ENCODE data around the gene DCLRE1A. TPM values are rescaled to one million over a fixed set of nuclear protein-coding genes. Genes with fewer than 3 reads are reported as not detected.
"Not testable (repeated sequence)": the region's sequence is repeated elsewhere in the genome, so short reads cannot be mapped to it uniquely, and the experiment has no call there.

The DCLRE1A gene
- total RNA-seq, 1 donor from 2014 or later = 0.21 TPM

GRCh38 chr10:113849140-113849803 lies 4.6 kb downstream of the DCLRE1A start:
- no peaks in the 10 kb centered on the region for H3K9me3 ChIP-seq
- H3K27ac ChIP-seq = no peak overlapping the region
- peaks cover 0 to 5% of the 10 kb centered on the region in 2 donors for H3K4me1 ChIP-seq
- intact Hi-C loops (cut with DNase I) = no loop called here
- H3K36me3 ChIP-seq = peaks cover 0 to 3% of the 10 kb centered on the region in 2 donors
- DNase-seq (ENCODE audit: low spot score in 2 of 2) = no peak
- H3K27me3 ChIP-seq = no peaks in the 10 kb centered on the region
- H3K4me3 ChIP-seq = no peak overlapping the region
- TF ChIP-seq CTCF (IDR thresholded peaks at IDR 0.05) = no peak

- intact Hi-C loops (cut with DNase I) = no loop called here
- DNase-seq (ENCODE audit: low spot score in 2 of 2) = no peak
- Histone ChIP-seq H3K27me3 (no peaks in the 10 kb centered on the region), H3K4me3 (no peak overlapping the region), H3K36me3 (peaks cover 0 to 9% of the 10 kb centered on the region in 2 donors), H3K9me3 (no peaks in the 10 kb centered on the region), H3K27ac (no peak overlapping the region), H3K4me1 (no peaks in the 10 kb centered on the region)
- no peak for TF ChIP-seq CTCF (IDR thresholded peaks at IDR 0.05)
These were observed 7.8 kb downstream of the DCLRE1A start for GRCh38 chr10:113846036-113846435.

GRCh38 chr10:113843972-113844485 lies 9.9 kb downstream of the DCLRE1A start:
- no peak overlapping the region for H3K27ac ChIP-seq
- H3K4me3 ChIP-seq = no peak overlapping the region
- H3K9me3 ChIP-seq = no peaks in the 10 kb centered on the region
- H3K36me3 ChIP-seq = peaks cover 4 to 9% of the 10 kb centered on the region in 2 donors
- intact Hi-C loops (cut with DNase I) = no loop called here
- TF ChIP-seq CTCF (IDR thresholded peaks at IDR 0.05) = no peak
- no peak for DNase-seq (ENCODE audit: low spot score in 2 of 2)
- no peaks in the 10 kb centered on the region for H3K27me3 ChIP-seq
- H3K4me1 ChIP-seq = no peaks in the 10 kb centered on the region

GRCh38 chr10:113842171-113842570 lies 11.7 kb downstream of the DCLRE1A start:
- peaks cover 4 to 9% of the 10 kb centered on the region in 2 donors for H3K36me3 ChIP-seq
- TF ChIP-seq CTCF (IDR thresholded peaks at IDR 0.05) = no peak
- H3K9me3 ChIP-seq = no peaks in the 10 kb centered on the region
- no peaks in the 10 kb centered on the region for H3K27me3 ChIP-seq
- H3K4me1 ChIP-seq = no peaks in the 10 kb centered on the region
- intact Hi-C loops (cut with DNase I) = no loop called here
- no peak overlapping the region for H3K27ac ChIP-seq
- no peak overlapping the region for H3K4me3 ChIP-seq
- DNase-seq (ENCODE audit: low spot score in 2 of 2) = no peak

- H3K4me3 ChIP-seq; H3K27me3 ChIP-seq; H3K4me1 ChIP-seq; H3K27ac ChIP-seq; H3K36me3 ChIP-seq; intact Hi-C loops (cut with DNase I); H3K9me3 ChIP-seq; DNase-seq (ENCODE audit: low spot score in 2 of 2): not testable (repeated sequence)
These were observed 25.3 kb downstream of the DCLRE1A start for GRCh38 chr10:113828567-113828966.

- Histone ChIP-seq H3K4me3 (no peak overlapping the region), H3K27ac (no peak overlapping the region), H3K4me1 (no peaks in the 10 kb centered on the region), H3K36me3 (no peaks in the 10 kb centered on the region), H3K27me3 (no peaks in the 10 kb centered on the region), H3K9me3 (no peaks in the 10 kb centered on the region)
- no peak for TF ChIP-seq CTCF (IDR thresholded peaks at IDR 0.05)
- DNase-seq (ENCODE audit: low spot score in 2 of 2) = no peak
- intact Hi-C loops (cut with DNase I) = no loop called here
These were observed 28.1 kb downstream of the DCLRE1A start for GRCh38 chr10:113825791-113826190.
